ENCODE measurements around the gene IFNL1.

- TF ChIP-seq CTCF (IDR thresholded peaks at IDR 0.05 in 4 of 5, conservative IDR thresholded peaks at IDR 0.05 in 1 of 5), result no peak
- TF ChIP-seq POLR2A (IDR thresholded peaks at IDR 0.05), result no peak
Observed at GRCh38 chr19:39257227-39257626, 39.0 kb upstream of the IFNL1 start.
